Stimulated activated CD4-positive, alpha-beta T cell treated with anti-CD3 and anti-CD28 coated beads, Interleukin-15, amount 100 ng/mL, for 24 hours (primary cell): ENCODE results near the gene PSIP1.
"Not testable (repeated sequence)": the region's sequence is repeated elsewhere in the genome, so short reads cannot be mapped to it uniquely, and the experiment has no call there.

Experiments
- DNase-seq: peaks from one replicate; pipeline ENCODE4 v3.0.0-alpha.2; 2020

PSIP1 gene

GRCh38 chr9:15501803-15502202, 9.0 kb downstream of the PSIP1 start:
- no peak for DNase-seq

GRCh38 chr9:15501179-15501578, 9.6 kb downstream of the PSIP1 start:
- no peak for DNase-seq

GRCh38 chr9:15499139-15499538, 11.6 kb downstream of the PSIP1 start:
- no peak for DNase-seq

DNA sequence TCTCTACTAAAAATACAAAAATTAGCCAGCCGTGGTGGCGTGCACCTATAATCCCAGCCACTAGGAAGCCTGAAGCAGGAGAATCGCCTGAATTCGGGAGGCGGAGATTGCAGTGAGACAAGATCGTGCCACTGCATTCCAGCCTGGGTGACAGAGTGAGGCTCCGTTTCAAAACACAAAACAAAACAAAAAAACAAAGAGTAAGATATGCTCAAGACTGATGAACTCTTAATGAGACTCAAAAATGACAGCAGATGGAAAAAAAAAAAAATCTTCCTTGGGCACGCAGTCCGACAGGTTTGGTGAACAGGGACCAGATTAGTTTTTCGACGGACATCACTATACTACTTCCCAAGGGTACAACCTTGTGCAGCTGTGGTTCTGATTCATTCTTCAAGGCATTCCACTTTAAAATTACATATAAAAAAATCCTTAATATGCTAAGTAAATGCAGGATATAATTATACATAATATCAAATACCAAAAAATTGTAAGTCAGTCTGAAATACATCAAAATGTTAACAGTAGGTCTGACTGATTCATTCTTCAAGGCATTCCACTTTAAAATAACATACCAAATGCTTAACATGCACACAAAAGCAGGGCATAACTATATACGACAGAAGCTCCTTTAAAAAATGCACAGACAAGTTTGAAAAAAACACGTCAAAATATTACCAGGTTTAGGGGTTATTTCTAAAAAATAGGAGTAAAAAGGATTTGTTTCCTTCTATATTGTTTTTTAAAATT, 12.3 kb downstream of the PSIP1 start:
- no peak for DNase-seq

GRCh38 chr9:15492485-15493150, 18.2 kb downstream of the PSIP1 start:
- no peak for DNase-seq

GRCh38 chr9:15491950-15492349, 18.8 kb downstream of the PSIP1 start:
- DNase-seq: no peak

DNA sequence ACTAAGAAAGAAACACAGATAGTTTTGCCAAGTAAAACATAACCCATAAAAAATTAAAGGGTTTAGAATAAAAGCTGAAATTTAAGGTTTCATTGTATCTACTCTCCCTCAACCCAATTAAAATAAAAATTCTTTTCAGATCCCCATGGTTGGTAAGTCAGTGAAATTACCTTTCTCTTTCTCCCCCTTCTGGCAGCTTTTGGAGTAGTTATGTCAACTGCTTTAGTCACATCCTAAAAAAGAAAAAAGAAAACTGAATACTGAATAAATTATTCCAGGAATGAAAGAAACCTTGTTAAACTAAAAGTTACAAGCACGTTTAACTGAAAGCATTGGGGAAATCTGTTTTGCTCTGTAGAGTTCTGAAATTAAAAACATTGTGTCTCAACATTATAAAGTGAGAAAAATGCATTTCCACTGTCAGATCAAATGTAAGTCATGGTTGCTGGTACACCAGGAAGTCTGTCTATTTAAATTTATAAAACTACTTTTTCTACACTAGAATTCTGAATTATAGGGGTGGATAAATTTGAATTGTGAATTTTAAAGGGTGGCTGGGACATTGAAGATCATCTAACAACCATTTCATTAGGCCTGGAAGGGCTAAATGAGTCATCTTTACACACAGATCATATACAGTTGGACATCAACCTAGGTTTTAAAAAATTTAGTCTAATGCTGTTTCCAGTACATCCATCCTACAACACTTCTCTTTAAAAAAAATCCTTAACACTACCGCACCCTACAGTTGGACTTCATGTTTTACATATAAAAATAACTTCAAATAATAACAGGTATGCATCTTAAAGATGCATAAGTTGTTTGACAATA, 24.7 kb downstream of the PSIP1 start:
- DNase-seq: no peak

DNA sequence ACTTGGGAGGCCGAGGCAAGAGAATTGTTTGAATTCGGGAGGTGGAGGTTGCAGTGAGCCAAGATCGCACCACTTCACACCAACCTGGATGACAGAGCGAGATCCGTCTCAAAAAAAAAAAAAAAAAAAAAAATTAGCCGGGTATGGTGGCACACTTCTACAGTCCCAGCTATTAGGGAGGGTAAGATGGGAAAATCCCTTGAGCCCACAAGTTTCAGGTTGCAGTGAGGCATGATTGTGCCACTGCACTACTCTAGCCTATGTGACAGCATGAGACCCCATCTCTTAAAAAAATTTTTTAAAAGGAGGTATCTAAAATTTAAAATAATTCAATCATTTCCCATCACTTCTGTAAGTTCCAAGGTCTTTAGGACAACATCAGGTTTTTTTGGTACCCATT, 26.0 kb downstream of the PSIP1 start:
- no peak for DNase-seq

DNA sequence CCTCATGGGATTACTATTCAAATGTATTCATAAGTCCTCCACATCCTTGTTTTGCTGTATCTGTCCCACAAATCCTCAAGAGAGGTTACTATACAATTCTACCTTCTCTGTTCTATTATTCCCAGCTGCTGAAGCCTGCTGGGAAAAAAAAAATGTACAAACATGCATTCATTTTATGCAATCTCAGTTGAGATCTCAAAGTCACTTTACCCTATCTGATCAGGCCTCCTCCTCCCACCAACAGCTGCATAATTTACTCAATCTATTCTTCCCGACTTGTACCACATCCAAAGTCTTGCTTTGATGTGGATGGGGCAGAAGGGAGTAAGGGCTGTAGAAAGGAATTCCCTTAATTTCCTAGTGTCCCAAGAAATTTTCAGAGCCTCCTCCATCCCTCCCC, 28.6 kb downstream of the PSIP1 start:
- no peak for DNase-seq

DNA sequence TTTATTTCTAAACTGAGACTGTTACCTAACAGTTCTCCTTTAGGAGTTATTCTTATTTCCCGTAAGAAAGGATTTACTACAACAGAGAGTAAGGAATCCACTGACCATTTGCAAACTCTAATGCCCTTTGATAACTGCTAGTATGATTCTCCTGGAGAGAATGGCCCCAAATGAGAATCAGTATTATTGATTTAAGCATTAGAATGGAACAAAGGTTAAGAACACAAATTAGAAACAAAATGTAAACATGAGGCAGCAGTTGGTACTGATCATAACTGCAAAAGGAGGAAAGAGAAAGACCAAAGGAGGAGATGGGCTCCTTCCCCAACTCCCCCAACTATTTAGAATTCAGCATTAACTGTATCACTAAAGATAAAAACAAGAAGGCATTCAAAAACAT, 30.7 kb downstream of the PSIP1 start:
- no peak for DNase-seq

DNA sequence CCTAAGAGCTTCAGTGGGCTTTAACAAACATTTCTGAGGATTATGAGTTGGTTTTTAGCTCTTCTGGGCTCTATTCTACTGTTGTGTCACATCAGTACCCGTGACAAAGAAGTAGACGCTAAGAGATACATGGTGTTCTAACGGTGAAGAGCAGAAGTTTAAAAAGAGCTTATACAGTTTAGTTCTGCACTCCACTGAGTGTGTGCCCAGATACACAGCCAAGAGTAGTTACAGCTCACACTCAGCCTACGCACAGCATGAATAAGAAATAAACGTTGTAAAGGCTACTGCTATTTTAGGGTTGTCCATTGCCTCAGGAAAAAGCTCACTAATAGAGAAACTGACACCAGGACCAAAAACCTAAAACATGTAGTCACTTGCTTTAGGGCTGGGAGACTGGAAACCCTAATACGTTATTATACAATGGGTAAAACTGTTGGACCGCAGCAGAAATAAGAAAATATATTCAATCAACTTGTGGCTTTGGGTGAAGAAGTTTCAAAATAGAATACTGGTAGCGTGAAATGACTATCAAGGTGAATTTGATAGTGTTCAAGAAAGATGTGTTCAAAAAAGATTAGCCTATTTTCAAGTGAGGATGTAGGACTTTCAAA, 34.7 kb downstream of the PSIP1 start:
- no peak for DNase-seq

DNA sequence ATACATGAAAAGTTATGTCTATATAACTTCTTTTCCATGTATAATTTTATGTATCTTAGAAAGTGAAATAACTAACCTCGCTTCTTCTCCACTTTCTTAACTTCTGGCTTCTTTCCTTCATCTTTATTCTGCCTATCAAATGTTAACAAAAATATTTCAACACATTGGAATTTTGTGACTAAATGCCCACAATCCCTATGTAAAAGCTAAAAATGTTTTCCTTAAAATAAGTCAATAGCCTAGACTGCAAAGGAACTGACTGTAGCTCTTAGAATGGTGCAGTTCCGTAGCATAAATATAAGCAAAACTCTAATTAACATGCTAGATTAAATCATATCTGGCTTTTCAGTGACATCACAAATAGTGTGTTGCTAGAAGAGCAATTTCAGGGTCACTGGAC, 40.9 kb downstream of the PSIP1 start:
- DNase-seq: no peak

DNA sequence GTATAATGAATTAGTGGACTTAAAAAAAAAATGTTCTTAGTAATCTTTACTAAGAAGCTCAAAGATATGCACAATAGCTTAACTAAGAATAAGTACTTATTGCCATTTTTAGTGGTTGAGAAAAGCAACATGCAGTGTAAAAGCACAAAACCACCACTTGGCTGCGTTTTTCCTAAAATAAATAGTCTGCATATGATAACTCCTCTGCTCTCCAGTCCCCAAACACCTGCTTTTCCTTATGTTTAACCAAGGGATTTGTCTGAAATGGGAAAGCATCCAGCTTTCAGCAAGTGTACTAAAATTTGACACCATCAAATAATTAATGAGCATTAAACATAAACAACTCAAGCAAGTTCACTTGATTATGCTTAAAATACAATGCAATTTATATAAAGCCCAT, 41.4 kb downstream of the PSIP1 start:
- no peak for DNase-seq

DNA sequence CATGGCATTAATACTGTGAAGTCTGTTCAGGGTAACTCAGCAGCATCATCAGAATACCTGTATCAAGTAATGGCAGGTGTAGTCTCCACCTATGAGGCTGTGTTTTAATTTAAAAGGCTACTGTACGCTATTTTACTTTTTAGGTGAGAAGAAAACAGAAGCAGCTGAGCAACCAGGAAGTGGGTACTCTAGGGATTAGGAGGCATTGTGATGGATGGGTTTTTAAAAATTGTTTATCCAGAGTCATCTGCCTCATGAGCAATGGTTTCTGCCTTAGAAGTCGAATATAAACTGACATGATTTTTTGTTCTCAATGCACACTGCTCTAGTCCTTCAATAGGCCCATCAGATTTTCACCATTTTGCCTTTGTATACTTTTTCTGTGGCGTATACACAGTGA, 42.6 kb downstream of the PSIP1 start:
- DNase-seq: no peak

GRCh38 chr9:15461601-15462000, 49.2 kb downstream of the PSIP1 start:
- DNase-seq: no peak

DNA sequence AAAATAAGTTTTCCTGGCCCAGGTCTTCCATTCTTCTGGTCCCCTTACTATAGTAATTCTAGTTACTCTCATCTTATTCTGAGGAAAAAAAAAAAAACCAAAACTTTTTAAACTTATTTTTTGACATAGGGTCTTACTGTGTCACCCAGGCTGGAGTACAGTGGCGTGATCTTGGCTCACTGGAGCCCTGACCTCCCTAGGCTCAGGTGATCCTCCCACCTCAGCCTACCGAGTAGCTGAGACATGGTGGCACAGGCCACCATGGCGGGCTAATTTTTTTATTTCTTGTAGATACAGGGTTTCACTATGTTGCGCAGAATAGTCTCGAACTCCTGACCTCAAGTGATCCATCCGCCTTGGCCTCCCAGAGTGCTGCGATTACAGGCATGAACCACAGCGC, 49.7 kb downstream of the PSIP1 start:
- no peak for DNase-seq

GRCh38 chr9:15453956-15454355, 56.8 kb downstream of the PSIP1 start:
- DNase-seq: no peak

GRCh38 chr9:15444141-15444540, 66.6 kb downstream of the PSIP1 start:
- no peak for DNase-seq

- DNase-seq: not testable (repeated sequence)
Measured at GRCh38 chr9:15442264-15442663, 68.5 kb downstream of the PSIP1 start.

- not testable (repeated sequence) for DNase-seq
Measured at GRCh38 chr9:15441841-15442240, 68.9 kb downstream of the PSIP1 start.

DNA sequence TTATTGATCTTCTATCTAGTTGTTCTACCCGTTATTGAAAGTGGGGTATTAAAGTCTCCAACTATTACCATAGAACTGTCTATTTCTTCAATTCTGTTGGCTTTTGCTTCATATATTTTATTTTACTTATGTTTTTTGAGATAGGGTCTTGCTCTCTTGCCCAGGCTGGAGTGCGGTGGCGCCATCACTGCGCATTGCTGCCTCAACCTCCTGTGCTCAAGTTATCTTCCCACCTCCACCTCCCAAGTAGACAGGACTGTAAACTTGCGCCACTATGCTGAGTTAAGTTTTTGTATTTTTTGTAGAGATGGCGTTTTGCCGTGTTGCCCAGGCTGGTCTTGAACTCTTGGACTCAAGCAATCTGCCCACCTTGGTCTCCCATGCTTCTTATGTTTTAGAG, 71.9 kb downstream of the PSIP1 start:
- no peak for DNase-seq

DNA sequence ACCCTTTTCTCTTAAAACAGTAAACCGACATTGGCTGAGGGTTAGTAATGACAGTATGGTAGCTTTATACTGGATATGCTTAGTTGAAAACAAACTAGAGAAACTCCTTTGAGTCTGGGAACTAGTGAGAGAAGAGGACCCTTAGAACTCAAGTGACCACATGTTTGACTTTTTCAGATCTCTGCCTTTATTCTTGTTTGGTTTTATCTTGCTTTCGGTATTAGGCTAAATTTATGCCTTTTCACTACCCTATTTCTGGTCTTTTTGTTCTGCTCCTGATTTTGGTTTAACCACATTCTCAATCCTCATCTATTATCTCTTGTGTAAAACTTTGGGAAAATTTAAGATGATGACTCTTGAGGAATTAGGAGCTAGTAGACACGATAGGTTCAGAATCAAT, 77.1 kb downstream of the PSIP1 start:
- DNase-seq: no peak

- DNase-seq: no peak
Measured at GRCh38 chr9:15433191-15433590, 77.6 kb downstream of the PSIP1 start.
